H1 (cell line): Measurements from ENCODE around the gene CHAD. TPM values are rescaled to one million over a fixed set of nuclear protein-coding genes. Genes with fewer than 3 reads are reported as not detected.

Source experiments
- CTCF ChIA-PET: fragments of 300-600 bp; sonication (Branson Sonifier 250); formaldehyde crosslinking; loops from one replicate; lab custom pipeline; 2021; ENCODE audit not compliant: partially characterized antibody; lab: Charles Lee
- POLR2A ChIA-PET: fragments of 300-600 bp; sonication (Branson Sonifier 250); formaldehyde crosslinking; loops from one replicate; lab custom pipeline; 2021; ENCODE audit warnings: inconsistent platforms; ENCODE audit not compliant: partially characterized antibody; lab: Charles Lee
- DNase-seq, 2 experiments: peaks; one replicate each; pipeline versions ENCODE4 v3.0.0 to v3.0.0-alpha.2; 2010 to 2022; ENCODE audit warnings: low spot score in 2 of 2, low read depth in 1 of 2, mixed read lengths in 1 of 2
- FAIRE-seq: peaks from 2 replicates; lab custom pipeline; 2011; peaks lifted over from hg19 to GRCh38; lab: Jason Lieb, UNC
- H2AFZ ChIP-seq: 2 replicates; pipeline ENCODE4 v1.8.1; 2012; ENCODE audit warnings: low read length, inconsistent platforms
- H2AK5ac ChIP-seq: 2 replicates; pipeline ENCODE4 v1.6.1; 2013; ENCODE audit warnings: low read depth, low read length
- H2BK120ac ChIP-seq: replicated peaks from 2 replicates; pipeline ENCODE3; 2013; ENCODE audit warnings: low read depth, low read length, inconsistent platforms
- H2BK12ac ChIP-seq: 2 replicates; pipeline ENCODE4 v1.6.1; 2013; ENCODE audit warnings: low read depth, low read length
- H2BK15ac ChIP-seq: 2 replicates; pipeline ENCODE4 v1.6.1; 2013; ENCODE audit warnings: low read length
- H2BK20ac ChIP-seq: 2 replicates; pipeline ENCODE4 v1.6.1; 2013; ENCODE audit warnings: low read length
- H2BK5ac ChIP-seq: 2 replicates; pipeline ENCODE4 v1.6.1; 2013; ENCODE audit warnings: low read depth, low read length
- H3K14ac ChIP-seq: 2 replicates; pipeline ENCODE4 v1.6.1; 2013; ENCODE audit warnings: inconsistent platforms; ENCODE audit not compliant: insufficient read length
- H3K18ac ChIP-seq: 2 replicates; pipeline ENCODE4 v1.6.1; 2013; ENCODE audit warnings: low read length; ENCODE audit errors: extremely low read depth
- H3K23ac ChIP-seq: 2 replicates; pipeline ENCODE4 v1.6.1; 2013; ENCODE audit warnings: inconsistent platforms; ENCODE audit not compliant: insufficient read length
- H3K23me2 ChIP-seq: 2 replicates; pipeline ENCODE4 v1.6.1; 2013; ENCODE audit warnings: low read depth, low read length
- H3K27ac ChIP-seq: 2 replicates; pipeline ENCODE4 v1.6.1; 2011; ENCODE audit warnings: low read depth, low read length, inconsistent platforms
- H3K27me3 ChIP-seq, 4 experiments: replicated peaks in 1 of 4; 1 replicate in 1 of 4; 2 replicates in 3 of 4; pipeline versions ENCODE4 v1.6.1 to v1.8.1; 2011 to 2013; ENCODE audit warnings: low read length in 3 of 4, mild to moderate bottlenecking in 3 of 4, inconsistent platforms in 2 of 4, mixed read lengths in 2 of 4, moderate library complexity in 1 of 4; ENCODE audit not compliant: control insufficient read depth in 3 of 4, insufficient read depth in 3 of 4; ENCODE audit errors: extremely low read depth in 1 of 4
- H3K36me3 ChIP-seq, 4 experiments: 2 replicates each; pipeline versions ENCODE4 v1.6.1 to v1.8.1; 2011 to 2013; ENCODE audit warnings: mild to moderate bottlenecking in 4 of 4, low read length in 3 of 4, moderate library complexity in 2 of 4, control low read depth in 1 of 4, inconsistent platforms in 1 of 4; ENCODE audit not compliant: insufficient read depth in 4 of 4, control insufficient read depth in 2 of 4
- H3K4ac ChIP-seq: replicated peaks from 2 replicates; pipeline ENCODE3; 2013; ENCODE audit warnings: low read length, low read depth, mixed read lengths, inconsistent platforms; ENCODE audit not compliant: insufficient read length
- H3K4me1 ChIP-seq, 4 experiments: replicated peaks in 1 of 4; 1 replicate in 1 of 4; 2 replicates in 3 of 4; pipeline versions ENCODE4 v1.6.1 to v1.8.1; 2011 to 2013; ENCODE audit warnings: low read length in 3 of 4, inconsistent platforms in 2 of 4, mixed read lengths in 1 of 4; ENCODE audit not compliant: insufficient read depth in 4 of 4, control insufficient read depth in 3 of 4
- H3K4me2 ChIP-seq, 2 experiments: 2 replicates each; pipeline versions ENCODE4 v1.6.1 to v1.8.1; 2011 to 2013; ENCODE audit warnings: low read depth in 2 of 2, low read length in 2 of 2, control low read depth in 1 of 2, inconsistent platforms in 1 of 2, mild to moderate bottlenecking in 1 of 2; ENCODE audit not compliant: insufficient read depth in 1 of 2
- H3K4me3 ChIP-seq, 4 experiments: fragments of 200-600, 300-600 bp in 1 of 4; sonication (generic), shearing (Covaris generic), sonication (Bioruptor Twin) in 1 of 4; 2 replicates each; pipeline versions ENCODE4 v1.5.1 to v1.8.1; 2011 to 2016; ENCODE audit warnings: low read length in 4 of 4, low read depth in 3 of 4, control low read depth in 2 of 4, inconsistent platforms in 2 of 4, mild to moderate bottlenecking in 2 of 4, mixed read lengths in 1 of 4, moderate library complexity in 1 of 4; ENCODE audit not compliant: insufficient read depth in 2 of 4; ENCODE audit errors: extremely low read depth in 1 of 4
- H3K56ac ChIP-seq: replicated peaks from 2 replicates; pipeline ENCODE3; 2013; ENCODE audit warnings: low read depth, mild to moderate bottlenecking, mixed read lengths, low read length, inconsistent platforms; ENCODE audit not compliant: insufficient read length
- H3K79me1 ChIP-seq: 2 replicates; pipeline ENCODE4 v1.6.1; 2013; ENCODE audit warnings: low read depth, low read length, control low read depth
- H3K79me2 ChIP-seq, 2 experiments: 2 replicates each; pipeline versions ENCODE4 v1.6.1 to v1.8.1; 2012 to 2013; ENCODE audit warnings: low read length in 2 of 2, mild to moderate bottlenecking in 2 of 2, inconsistent platforms in 1 of 2; ENCODE audit not compliant: insufficient read depth in 2 of 2, control insufficient read depth in 1 of 2
- H3K9ac ChIP-seq, 4 experiments: replicated peaks in 1 of 4; 1 replicate in 1 of 4; 2 replicates in 3 of 4; pipeline versions ENCODE4 v1.6.1 to v1.8.1; 2011 to 2013; ENCODE audit warnings: low read depth in 3 of 4, low read length in 3 of 4, control low read depth in 2 of 4, mild to moderate bottlenecking in 2 of 4, moderate library complexity in 2 of 4, inconsistent platforms in 1 of 4; ENCODE audit errors: extremely low read depth in 1 of 4
- H3K9me3 ChIP-seq, 2 experiments: 2 replicates each; pipeline versions ENCODE4 v1.6.1 to v1.8.1; 2012 to 2013; ENCODE audit warnings: mild to moderate bottlenecking in 2 of 2, moderate library complexity in 2 of 2, control low read depth in 1 of 2, inconsistent platforms in 1 of 2, low read depth in 1 of 2, low read length in 1 of 2, mixed read lengths in 1 of 2; ENCODE audit not compliant: insufficient read depth in 2 of 2
- H4K20me1 ChIP-seq, 2 experiments: replicated peaks in 1 of 2; 2 replicates each; pipeline versions ENCODE3 to v1.8.1; 2011 to 2013; ENCODE audit warnings: inconsistent platforms in 2 of 2, low read length in 2 of 2, mild to moderate bottlenecking in 1 of 2; ENCODE audit not compliant: insufficient read depth in 2 of 2, control insufficient read depth in 1 of 2
- H4K5ac ChIP-seq: 2 replicates; pipeline ENCODE4 v1.6.1; 2013; ENCODE audit warnings: low read length, low read depth, mixed read lengths, inconsistent platforms; ENCODE audit not compliant: insufficient read length
- H4K8ac ChIP-seq: 2 replicates; pipeline ENCODE4 v1.8.0; 2013; ENCODE audit warnings: mild to moderate bottlenecking, moderate library complexity, low read length, inconsistent platforms; ENCODE audit not compliant: insufficient read depth; ENCODE audit errors: extremely low read depth
- H4K91ac ChIP-seq: replicated peaks from 2 replicates; pipeline ENCODE3; 2013; ENCODE audit warnings: low read length, mixed read lengths, inconsistent platforms; ENCODE audit not compliant: insufficient read length
- BACH1 ChIP-seq: IDR thresholded peaks from 2 replicates; pipeline ENCODE4 v1.6.1; 2012; ENCODE audit warnings: low read length, improper control_type of control experiment
- HDAC2 ChIP-seq, 2 experiments: fragments of 300-600 bp in 1 of 2; sonication (generic) in 1 of 2; IDR thresholded peaks; 2 replicates each; pipeline ENCODE4 v1.6.1; 2011 to 2012; ENCODE audit warnings: low read depth in 2 of 2, low read length in 2 of 2, mild to moderate bottlenecking in 2 of 2, moderate library complexity in 2 of 2, borderline replicate concordance in 1 of 2, inconsistent platforms in 1 of 2
- HDAC6 ChIP-seq: IDR thresholded peaks from one replicate; pipeline ENCODE4 v1.7.1; 2012; ENCODE audit warnings: low read depth, mild to moderate bottlenecking, inconsistent platforms, low read length, moderate library complexity
- JUN ChIP-seq: IDR thresholded peaks from 2 replicates; pipeline ENCODE4 v1.6.1; 2011; ENCODE audit warnings: low read depth, mild to moderate bottlenecking, improper control_type of control experiment, low read length
- PHF8 ChIP-seq: fragments of 200-600 bp; sonication (generic); conservative IDR thresholded peaks from 2 replicates; pipeline ENCODE4 v1.7.1; 2012; ENCODE audit warnings: low read depth, mild to moderate bottlenecking, inconsistent platforms, low read length, moderate library complexity
- TBP ChIP-seq: IDR thresholded peaks from 2 replicates; pipeline ENCODE4 v1.6.1; 2011; ENCODE audit warnings: low read depth, low read length, improper control_type of control experiment
- WGBS, 2 experiments: shearing (Covaris generic) in 1 of 2; methylation state at CpG; one replicate each; pipeline versions ENCODE4 v1.1.6 to v1.1.7; 2013 to 2015; ENCODE audit warnings: low lambda C conversion rate in 2 of 2, mixed read lengths in 2 of 2, inconsistent platforms in 1 of 2, low coverage in 1 of 2, missing lambda C conversion rate in 1 of 2; ENCODE audit not compliant: insufficient replicate concordance in 2 of 2, insufficient coverage in 1 of 2, insufficient read length in 1 of 2; ENCODE audit errors: extremely low coverage in 1 of 2, missing lambda C conversion rate in 1 of 2; 5-methylcytosine and 5-hydroxymethylcytosine counted together
- polyA plus RNA-seq, 7 experiments: library from polyadenylated mRNA; depleted of rRNA in 3 of 7; stranded (reverse) in 5 of 7; unstranded in 2 of 7; fragments of >200 nt in 5 of 7; fragments of 200-250 nt in 2 of 7; gene quantifications; 1 replicate in 5 of 7; 2 replicates in 1 of 7; 4 replicates in 1 of 7; pipeline versions ENCODE4 v1.2.1 to v1.2.3, GENCODE V29; 2011 to 2013; ENCODE audit warnings: missing spikeins in 2 of 7, mixed read lengths in 2 of 7
- total RNA-seq: library from RNA; stranded (reverse); fragmentation: NEBNext Ultra II Directional; extraction: Animal tissue kit (Norgen Biotek cat#: 25700); gene quantifications from 2 replicates; pipeline ENCODE4 v1.2.1, GENCODE V29; 2021
- TF ChIP-seq, protein P1 (sequence below): IDR thresholded peaks from 2 replicates; pipeline ENCODE4 v1.6.1; 2012; ENCODE audit warnings: inconsistent platforms

The CHAD gene
- total and polyA plus RNA-seq, 2 of the 8 experiments (the other 6 are each of a cell fraction or from before 2014, with no cell fraction given), result 0.03 TPM; not detected in 1

GRCh38 chr17:50480142-50480764 is 11.6 kb upstream of the CHAD start:
- no peak overlapping the region for H2BK20ac ChIP-seq
- TF ChIP-seq TBP, result no peak
- TF ChIP-seq PHF8, result no peak
- no peak for TF ChIP-seq JUN
- TF ChIP-seq, protein P1, sequence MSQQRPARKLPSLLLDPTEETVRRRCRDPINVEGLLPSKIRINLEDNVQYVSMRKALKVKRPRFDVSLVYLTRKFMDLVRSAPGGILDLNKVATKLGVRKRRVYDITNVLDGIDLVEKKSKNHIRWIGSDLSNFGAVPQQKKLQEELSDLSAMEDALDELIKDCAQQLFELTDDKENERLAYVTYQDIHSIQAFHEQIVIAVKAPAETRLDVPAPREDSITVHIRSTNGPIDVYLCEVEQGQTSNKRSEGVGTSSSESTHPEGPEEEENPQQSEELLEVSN, result no peak
- no peak for TF ChIP-seq HDAC6
- no peak for TF ChIP-seq HDAC2 (IDR thresholded peaks at IDR 0.05; ENCODE audit: borderline replicate concordance in 1 of 2, low read depth in 2 of 2, low read length in 2 of 2)
- no peak for TF ChIP-seq BACH1
- peaks cover 0 to 4% (median under 1%) of the 10 kb centered on the region in 4 experiments; a peak in 2 of 7 replicates for H3K27me3 ChIP-seq
- no peaks in the 10 kb centered on the region for H3K9me3 ChIP-seq
- H3K4me1 ChIP-seq, result peaks cover 0 to 10% (median 6%) of the 10 kb centered on the region in 4 experiments; a peak in 6 of 7 replicates
- WGBS, 2 experiments, result 91% methylated on average over 7 of the region's 7 CpGs; no CpG with 5 or more reads in 1 of the 2 experiments
- no peak overlapping the region for H4K5ac ChIP-seq
- no peak overlapping the region for H3K27ac ChIP-seq
- no peak overlapping the region for H4K8ac ChIP-seq
- CTCF ChIA-PET, result interaction anchor here (1.0 to 2.4 kb wide), 13 partner anchors 9 to 221 kb away, joined by 3 to 39 read pairs (median 5); partner anchors contain the start of genes CHAD, EPN3, LRRC59 and SPATA20
- H3K23ac ChIP-seq, result no peak overlapping the region
- no peak overlapping the region for H2BK15ac ChIP-seq
- H3K23me2 ChIP-seq, result peaks cover 8% of the 10 kb centered on the region
- POLR2A ChIA-PET, result interaction anchor here (0.8 to 1.4 kb wide), 8 partner anchors 25 to 181 kb away, joined by 3 to 4 read pairs (median 3); no protein-coding TSS in a partner anchor
- no peak overlapping the region for H2BK120ac ChIP-seq
- no peaks in the 10 kb centered on the region for H3K79me1 ChIP-seq
- no peak overlapping the region for H2BK5ac ChIP-seq
- no peak overlapping the region for H2AFZ ChIP-seq
- H3K4me3 ChIP-seq, result peak overlapping the region in 1 of 4 experiments; percentile 74; a peak in 1 of 8 replicates
- no peak overlapping the region for H3K18ac ChIP-seq
- peaks cover 0 to 2% of the 10 kb centered on the region in 2 experiments for H4K20me1 ChIP-seq
- no peak overlapping the region for H3K14ac ChIP-seq
- FAIRE-seq (no peak), DNase-seq (no peak)
- peak overlapping the region in 1 of 2 experiments; percentile 87; a peak in 3 of 4 replicates for H3K4me2 ChIP-seq
- H3K4ac ChIP-seq, result no peak overlapping the region
- no peak overlapping the region for H4K91ac ChIP-seq
- H3K79me2 ChIP-seq, result peaks cover 0 to 3% of the 10 kb centered on the region in 2 experiments; a peak in 1 of 4 replicates
- H2AK5ac ChIP-seq, result no peak overlapping the region
- H2BK12ac ChIP-seq, result no peak overlapping the region
- peaks cover 0 to 13% (median 3%) of the 10 kb centered on the region in 4 experiments; a peak in 4 of 8 replicates for H3K36me3 ChIP-seq
- no peak overlapping the region for H3K56ac ChIP-seq
- no peak overlapping the region for H3K9ac ChIP-seq
